OCI-LY7 (cell line): Measurements from ENCODE around the gene LCN12.

Source experiments
- EZH2phosphoT487 ChIP-seq: fragments of 200-600 bp; sonication (generic); IDR thresholded peaks from 2 replicates; pipeline ENCODE4 v1.6.1; 2018; ENCODE audit warnings: low read depth, borderline replicate concordance, mild to moderate bottlenecking, mixed run types, antibody characterized with exemption, low read length, moderate library complexity, mixed read lengths
- TF ChIP-seq, protein P1 (sequence below): fragments of 200-600 bp; sonication (generic); conservative IDR thresholded peaks from 2 replicates; pipeline ENCODE4 v1.5.1; 2014; ENCODE audit warnings: mild to moderate bottlenecking, antibody characterized with exemption, low read length, moderate library complexity, mixed read lengths

DNA sequence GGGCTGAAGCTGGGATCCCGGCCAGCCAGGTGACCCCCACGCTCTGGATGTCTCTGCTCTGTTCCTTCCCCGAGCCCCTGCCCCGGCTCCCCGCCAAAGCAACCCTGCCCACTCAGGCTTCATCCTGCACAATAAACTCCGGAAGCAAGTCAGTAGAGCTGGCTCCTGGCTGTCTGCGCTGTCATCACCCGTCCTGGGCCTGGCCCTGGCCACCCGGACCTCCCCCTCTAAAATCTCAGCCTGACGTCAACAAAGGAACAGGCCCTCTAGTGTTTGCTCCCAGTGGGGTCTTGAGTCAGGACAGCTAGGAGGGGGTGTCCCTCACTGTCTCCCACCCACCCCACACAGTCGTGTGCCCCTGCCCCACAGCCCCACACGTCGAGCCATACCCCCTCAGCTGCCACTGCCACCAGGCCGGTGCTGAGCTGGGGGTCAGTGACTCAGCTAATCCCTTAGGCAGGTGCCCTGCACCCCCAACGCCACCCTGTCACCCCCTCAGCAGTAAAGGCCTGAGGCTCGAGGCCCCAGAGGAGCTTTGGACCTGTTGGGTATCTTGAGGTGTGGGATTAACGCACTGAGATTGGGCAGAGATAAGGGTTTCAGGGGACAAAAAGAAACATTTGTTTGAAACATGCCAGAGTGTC lies 29.6 kb downstream of the LCN12 start:
- TF ChIP-seq, protein P1, sequence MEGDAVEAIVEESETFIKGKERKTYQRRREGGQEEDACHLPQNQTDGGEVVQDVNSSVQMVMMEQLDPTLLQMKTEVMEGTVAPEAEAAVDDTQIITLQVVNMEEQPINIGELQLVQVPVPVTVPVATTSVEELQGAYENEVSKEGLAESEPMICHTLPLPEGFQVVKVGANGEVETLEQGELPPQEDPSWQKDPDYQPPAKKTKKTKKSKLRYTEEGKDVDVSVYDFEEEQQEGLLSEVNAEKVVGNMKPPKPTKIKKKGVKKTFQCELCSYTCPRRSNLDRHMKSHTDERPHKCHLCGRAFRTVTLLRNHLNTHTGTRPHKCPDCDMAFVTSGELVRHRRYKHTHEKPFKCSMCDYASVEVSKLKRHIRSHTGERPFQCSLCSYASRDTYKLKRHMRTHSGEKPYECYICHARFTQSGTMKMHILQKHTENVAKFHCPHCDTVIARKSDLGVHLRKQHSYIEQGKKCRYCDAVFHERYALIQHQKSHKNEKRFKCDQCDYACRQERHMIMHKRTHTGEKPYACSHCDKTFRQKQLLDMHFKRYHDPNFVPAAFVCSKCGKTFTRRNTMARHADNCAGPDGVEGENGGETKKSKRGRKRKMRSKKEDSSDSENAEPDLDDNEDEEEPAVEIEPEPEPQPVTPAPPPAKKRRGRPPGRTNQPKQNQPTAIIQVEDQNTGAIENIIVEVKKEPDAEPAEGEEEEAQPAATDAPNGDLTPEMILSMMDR = no peak
- no peak for TF ChIP-seq EZH2phosphoT487
